Epithelial cell of proximal tubule (primary cell): Measurements from ENCODE around the gene RGS6. TPM values are rescaled to one million over a fixed set of nuclear protein-coding genes. Genes with fewer than 3 reads are reported as not detected.

Experiments used
- DNase-seq: peaks from one replicate; pipeline ENCODE4 v3.0.0-alpha.2; 2011; ENCODE audit warnings: low read depth
- H3K4me3 ChIP-seq: 2 replicates; pipeline ENCODE4 v1.5.1; 2011; ENCODE audit warnings: low read depth, mild to moderate bottlenecking, low read length
- total RNA-seq: library from RNA; depleted of rRNA; stranded (reverse); fragments of >200 nt; gene quantifications from 2 replicates; pipeline ENCODE4 v1.2.3, GENCODE V29; 2015
- TF ChIP-seq, protein P1 (sequence below): conservative IDR thresholded peaks from 2 replicates; pipeline ENCODE4 v1.5.1; 2012; ENCODE audit warnings: low read depth, mild to moderate bottlenecking, low read length

Gene RGS6
- total RNA-seq, 1 donor from 2014 or later, result not detected

DNA sequence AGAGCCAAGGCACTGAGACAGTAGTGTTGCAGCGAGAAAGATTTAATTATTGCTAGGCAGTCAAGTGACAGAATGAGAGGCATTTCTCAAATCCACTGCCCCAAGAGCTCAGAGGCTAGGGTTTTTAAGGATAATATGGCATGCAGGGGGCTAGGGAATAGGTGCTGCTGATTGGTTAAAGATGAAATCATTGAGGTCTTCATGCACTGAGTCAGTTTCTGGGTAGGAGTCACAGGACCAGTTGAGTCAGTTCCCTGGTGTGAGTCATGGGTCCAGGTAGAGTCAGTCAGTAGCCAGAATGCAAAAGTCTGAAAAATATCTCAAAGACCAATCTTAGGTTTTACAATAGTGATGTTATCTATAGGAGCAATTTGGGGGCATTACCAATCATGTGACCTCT is 323.8 kb downstream of the RGS6 start:
- DNase-seq, result peak; percentile 92
- H3K4me3 ChIP-seq, result no peak overlapping the region
- TF ChIP-seq, protein P1, sequence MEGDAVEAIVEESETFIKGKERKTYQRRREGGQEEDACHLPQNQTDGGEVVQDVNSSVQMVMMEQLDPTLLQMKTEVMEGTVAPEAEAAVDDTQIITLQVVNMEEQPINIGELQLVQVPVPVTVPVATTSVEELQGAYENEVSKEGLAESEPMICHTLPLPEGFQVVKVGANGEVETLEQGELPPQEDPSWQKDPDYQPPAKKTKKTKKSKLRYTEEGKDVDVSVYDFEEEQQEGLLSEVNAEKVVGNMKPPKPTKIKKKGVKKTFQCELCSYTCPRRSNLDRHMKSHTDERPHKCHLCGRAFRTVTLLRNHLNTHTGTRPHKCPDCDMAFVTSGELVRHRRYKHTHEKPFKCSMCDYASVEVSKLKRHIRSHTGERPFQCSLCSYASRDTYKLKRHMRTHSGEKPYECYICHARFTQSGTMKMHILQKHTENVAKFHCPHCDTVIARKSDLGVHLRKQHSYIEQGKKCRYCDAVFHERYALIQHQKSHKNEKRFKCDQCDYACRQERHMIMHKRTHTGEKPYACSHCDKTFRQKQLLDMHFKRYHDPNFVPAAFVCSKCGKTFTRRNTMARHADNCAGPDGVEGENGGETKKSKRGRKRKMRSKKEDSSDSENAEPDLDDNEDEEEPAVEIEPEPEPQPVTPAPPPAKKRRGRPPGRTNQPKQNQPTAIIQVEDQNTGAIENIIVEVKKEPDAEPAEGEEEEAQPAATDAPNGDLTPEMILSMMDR, result no peak

DNA sequence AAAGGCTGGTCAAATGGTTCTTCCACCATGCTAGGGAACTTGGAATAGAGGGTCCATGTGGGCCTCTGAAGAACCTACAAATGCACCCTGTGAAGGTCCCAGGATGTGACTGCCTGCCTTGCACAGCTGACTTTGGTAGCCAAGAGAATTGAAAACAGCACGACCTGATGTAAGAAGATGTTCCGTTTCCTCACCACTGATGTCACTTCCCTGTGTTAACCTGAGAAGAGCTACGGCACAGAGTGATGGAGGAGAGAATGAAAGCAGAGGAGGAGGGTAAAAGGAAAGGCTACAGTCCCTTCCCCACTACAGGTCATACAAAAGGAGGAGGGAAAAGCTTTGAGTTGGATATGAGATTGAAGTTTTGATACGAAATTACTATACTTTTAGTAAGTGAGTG is 328.8 kb downstream of the RGS6 start:
- no peak for DNase-seq
- TF ChIP-seq, protein P1, result no peak
- no peak overlapping the region for H3K4me3 ChIP-seq

DNA sequence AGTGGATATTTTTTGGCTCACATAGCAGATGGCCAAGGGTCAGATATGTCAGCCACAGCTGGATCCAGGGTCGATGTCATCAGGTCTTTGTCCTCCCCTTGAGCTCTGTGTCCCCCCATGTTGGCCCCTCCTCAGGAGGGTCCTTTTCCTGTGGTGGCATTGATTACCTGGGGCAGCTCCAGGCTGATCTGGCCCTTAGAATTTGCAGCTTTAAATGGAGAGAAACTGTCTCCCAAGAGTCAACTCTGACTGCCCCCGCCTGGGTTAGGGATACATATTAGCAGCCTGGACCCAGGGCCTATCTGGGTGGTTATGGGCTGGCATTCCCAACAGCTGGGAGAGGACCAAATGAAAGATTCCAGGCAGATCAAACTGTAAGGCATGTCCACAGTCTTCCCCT is 330.5 kb downstream of the RGS6 start:
- no peak for DNase-seq
- no peak overlapping the region for H3K4me3 ChIP-seq
- TF ChIP-seq, protein P1, result no peak

DNA sequence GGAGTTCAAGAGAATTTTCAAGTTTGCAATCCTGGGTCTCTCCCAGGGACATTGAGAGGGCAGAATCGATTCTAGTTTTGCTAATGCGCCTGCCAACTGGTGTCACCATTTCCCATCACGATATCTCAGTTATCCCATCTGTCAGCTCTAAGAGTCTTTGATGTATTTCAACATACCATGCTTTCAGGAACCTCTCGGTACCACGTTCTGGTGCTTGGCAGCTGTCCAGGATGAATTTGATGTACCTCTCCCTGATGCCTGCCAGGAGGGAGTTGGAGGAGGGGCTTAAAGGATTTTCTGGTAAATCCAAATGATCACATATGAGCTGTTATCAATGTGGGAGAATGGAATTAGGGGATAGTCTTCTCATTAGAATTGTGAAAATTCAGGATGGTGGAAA is 332.5 kb downstream of the RGS6 start:
- no peak for DNase-seq
- H3K4me3 ChIP-seq, result no peak overlapping the region
- TF ChIP-seq, protein P1, result no peak

DNA sequence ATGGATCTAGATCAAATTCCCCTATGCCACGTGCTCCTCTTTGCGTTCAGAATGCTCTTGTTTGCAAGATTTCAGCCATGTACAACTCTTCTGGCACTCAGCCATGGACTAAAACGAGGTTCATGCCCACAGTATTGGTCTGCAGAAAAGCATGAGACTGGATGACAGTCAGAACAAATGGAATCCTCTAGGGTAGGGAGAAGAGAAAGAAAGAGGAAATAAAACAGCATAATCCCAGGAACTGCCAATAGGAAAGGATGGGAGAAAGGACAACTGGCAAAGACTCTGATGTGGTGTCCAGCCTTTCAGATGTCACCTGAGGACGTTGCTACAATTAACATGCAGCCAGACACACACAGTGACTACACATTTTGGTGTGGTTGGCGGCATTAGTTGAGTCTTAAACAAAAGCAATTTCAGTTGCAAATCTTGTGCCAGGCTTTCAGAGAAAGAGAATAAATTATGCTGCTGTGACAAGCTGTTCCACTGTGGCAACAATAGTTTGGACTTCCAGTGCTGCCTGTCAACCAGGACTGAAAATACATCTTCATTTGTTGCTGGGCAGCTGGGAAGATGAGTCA is 338.0 kb downstream of the RGS6 start:
- TF ChIP-seq, protein P1, result no peak
- DNase-seq, result no peak
- H3K4me3 ChIP-seq, result no peak overlapping the region

DNA sequence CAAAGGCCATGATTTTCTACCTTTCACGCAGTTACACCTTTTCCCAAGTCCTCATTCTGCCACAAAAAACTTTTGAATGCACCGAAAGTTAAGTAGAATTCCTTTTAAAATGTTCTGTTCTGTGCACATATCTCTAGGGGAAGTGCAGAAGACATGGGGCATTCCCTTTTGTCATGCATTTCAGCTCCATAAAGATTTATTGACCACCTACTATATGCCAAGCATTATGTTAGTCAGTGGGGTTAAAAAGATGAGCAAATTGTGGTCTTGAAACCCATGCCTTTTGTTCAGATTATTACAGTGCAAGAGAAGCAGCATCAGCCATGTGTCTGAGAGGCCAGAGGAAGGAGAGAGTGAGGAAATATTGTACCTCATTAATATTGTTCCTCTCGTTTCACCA is 338.5 kb downstream of the RGS6 start:
- no peak overlapping the region for H3K4me3 ChIP-seq
- TF ChIP-seq, protein P1, result no peak
- DNase-seq, result no peak

DNA sequence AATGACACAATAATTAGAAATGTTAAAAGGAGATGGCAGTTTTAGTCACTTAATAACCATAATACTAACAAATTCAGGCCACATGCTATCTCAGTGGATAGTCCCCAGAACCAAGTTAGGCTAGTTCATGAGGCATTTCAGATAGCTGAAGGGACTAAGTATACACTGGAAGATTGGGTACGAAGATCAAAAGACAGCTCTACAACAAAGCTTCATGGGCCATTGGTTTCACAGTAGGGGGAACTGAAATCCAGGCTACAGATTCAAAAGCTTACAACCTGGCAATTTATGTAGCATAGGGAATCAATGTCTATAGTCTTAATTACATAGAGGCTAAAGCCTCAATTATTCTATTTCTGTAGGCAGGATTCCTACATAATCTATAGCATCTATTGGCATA is 343.0 kb downstream of the RGS6 start:
- TF ChIP-seq, protein P1, result no peak
- no peak overlapping the region for H3K4me3 ChIP-seq
- no peak for DNase-seq
